Sigmoid colon (tissue), 4 donors: ENCODE measurements around the gene UNKL.
"Not testable (repeated sequence)": the region's sequence is repeated elsewhere in the genome, so short reads cannot be mapped to it uniquely, and the experiment has no call there.

Experiments used
- POLR2AphosphoS5 ChIP-seq, 4 donors: sonication (generic); formaldehyde crosslinking; IDR thresholded peaks; one replicate each; pipeline ENCODE4 v1.6.1; 2017; ENCODE audit warnings: antibody characterized with exemption in 4 of 4
- TF ChIP-seq, protein P1 (sequence below), 4 experiments: fragments of 450-650 bp in 3 of 4; fragments of 200-600 bp in 1 of 4; IDR thresholded peaks; one replicate each; pipeline ENCODE4 v1.5.1; 2016 to 2019; ENCODE audit warnings: antibody characterized with exemption in 4 of 4, mild to moderate bottlenecking in 3 of 4, moderate library complexity in 2 of 4

DNA sequence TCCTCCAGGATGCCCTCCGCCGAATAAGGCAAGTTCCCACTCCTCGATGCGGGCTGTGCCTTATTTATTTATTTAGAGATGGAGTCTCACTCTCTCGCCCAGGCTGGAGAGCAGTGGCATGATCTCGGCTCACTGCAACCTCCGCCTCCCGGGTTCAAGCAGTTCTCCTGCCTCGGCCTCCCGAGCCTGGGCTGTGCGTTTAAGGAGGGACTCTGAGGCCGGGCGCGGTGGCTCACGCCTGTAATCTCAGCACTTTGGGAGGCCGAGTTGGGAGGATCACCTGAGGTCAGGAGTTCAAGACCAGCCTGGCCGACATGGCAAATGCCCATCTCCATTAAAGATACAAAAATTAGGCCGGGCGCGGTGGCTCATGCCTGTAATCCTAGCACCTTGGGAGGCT is 86.4 kb downstream of the UNKL start:
- TF ChIP-seq, protein P1, sequence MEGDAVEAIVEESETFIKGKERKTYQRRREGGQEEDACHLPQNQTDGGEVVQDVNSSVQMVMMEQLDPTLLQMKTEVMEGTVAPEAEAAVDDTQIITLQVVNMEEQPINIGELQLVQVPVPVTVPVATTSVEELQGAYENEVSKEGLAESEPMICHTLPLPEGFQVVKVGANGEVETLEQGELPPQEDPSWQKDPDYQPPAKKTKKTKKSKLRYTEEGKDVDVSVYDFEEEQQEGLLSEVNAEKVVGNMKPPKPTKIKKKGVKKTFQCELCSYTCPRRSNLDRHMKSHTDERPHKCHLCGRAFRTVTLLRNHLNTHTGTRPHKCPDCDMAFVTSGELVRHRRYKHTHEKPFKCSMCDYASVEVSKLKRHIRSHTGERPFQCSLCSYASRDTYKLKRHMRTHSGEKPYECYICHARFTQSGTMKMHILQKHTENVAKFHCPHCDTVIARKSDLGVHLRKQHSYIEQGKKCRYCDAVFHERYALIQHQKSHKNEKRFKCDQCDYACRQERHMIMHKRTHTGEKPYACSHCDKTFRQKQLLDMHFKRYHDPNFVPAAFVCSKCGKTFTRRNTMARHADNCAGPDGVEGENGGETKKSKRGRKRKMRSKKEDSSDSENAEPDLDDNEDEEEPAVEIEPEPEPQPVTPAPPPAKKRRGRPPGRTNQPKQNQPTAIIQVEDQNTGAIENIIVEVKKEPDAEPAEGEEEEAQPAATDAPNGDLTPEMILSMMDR (IDR thresholded peaks at IDR 0.05): not testable (repeated sequence)
- TF ChIP-seq POLR2AphosphoS5 (IDR thresholded peaks at IDR 0.05): not testable (repeated sequence)
